ENCODE results near the gene PGAM2. TPM values are rescaled to one million over a fixed set of nuclear protein-coding genes. Genes with fewer than 3 reads are reported as not detected.

PGAM2 gene
- total and polyA plus RNA-seq, 2 of the 4 experiments (the other 2 are of a cell fraction), result not detected

DNA sequence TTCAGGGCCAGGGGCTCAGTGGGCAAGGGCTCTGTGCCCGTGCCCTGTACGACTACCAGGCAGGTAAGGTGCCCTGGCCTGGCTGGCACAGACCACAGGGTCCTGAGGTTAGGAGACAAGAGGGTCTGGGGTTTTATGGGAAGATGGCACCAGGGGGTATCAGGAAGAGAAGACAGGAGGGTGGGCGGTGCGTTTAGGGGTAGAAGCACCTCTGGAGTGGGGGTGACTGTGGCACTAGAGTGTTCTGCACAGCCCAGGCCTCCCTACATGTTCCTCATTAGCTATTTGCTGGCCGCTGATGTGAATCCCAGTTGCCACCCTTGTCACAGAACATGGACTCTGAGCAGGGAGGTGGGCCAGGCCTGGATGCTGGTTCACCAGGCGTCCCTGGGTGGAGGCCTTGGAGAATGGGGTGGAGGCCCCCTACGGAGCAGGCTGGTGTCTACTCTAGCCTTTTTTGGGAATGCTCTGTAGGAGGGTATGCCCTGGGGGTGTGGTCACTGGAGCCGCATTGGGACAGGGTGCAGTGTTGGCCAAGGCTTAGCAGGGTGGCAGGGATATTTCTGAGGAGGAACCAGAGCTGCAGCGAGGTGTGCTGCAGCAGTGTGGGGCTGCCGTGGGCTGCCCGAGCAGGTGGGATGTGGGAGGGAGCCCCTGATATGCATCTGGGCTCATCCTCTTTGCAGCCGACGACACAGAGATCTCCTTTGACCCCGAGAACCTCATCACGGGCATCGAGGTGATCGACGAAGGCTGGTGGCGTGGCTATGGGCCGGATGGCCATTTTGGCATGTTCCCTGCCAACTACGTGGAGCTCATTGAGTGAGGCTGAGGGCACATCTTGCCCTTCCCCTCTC is 5.0 kb downstream of the PGAM2 start:
- DNase-seq (no peak), ATAC-seq (ENCODE audit: low read depth) (no peak)
- Histone ChIP-seq H3K79me1 (ENCODE audit: low read depth in 1 of 2, low read length in 2 of 2) (peaks cover 9 to 13% of the 10 kb centered on the region in 2 experiments), H2AK5ac (ENCODE audit: low read depth, low read length) (no peak overlapping the region), H3K56ac (ENCODE audit: extremely low read depth, insufficient read depth, low read length) (no peak overlapping the region), H3K9ac (ENCODE audit: low read depth, low read length) (no peak overlapping the region), H3K4ac (ENCODE audit: low read depth, low read length) (no peak overlapping the region), H3K9me1 (ENCODE audit: insufficient read depth, low read length) (no peaks in the 10 kb centered on the region; the same call in 1 of the 2 replicates), H4K8ac (ENCODE audit: low read depth in 2 of 2, low read length in 2 of 2) (no peak overlapping the region), H2BK20ac (ENCODE audit: low read depth, low read length) (no peak overlapping the region), H4K91ac (ENCODE audit: insufficient read depth, low read depth, low read length) (no peak overlapping the region), H3K4me3 (ENCODE audit: insufficient read depth, low read depth, low read length) (no peak overlapping the region), H2BK15ac (ENCODE audit: low read depth, low read length) (no peak overlapping the region), H3K14ac (replicated peaks; ENCODE audit: low read depth, low read length) (no peak overlapping the region), H2AK9ac (replicated peaks; ENCODE audit: low read depth, low read length, poor library complexity) (no peak overlapping the region), H3K27me3 (ENCODE audit: control insufficient read depth, insufficient read depth, low read length) (no peaks in the 10 kb centered on the region), H2BK120ac (ENCODE audit: low read depth, low read length) (no peak overlapping the region), H4K20me1 (ENCODE audit: insufficient read depth, low read length) (peaks cover 43% of the 10 kb centered on the region), H2AFZ (replicated peaks; ENCODE audit: low read length, poor library complexity) (no peak overlapping the region), H3K4me2 (ENCODE audit: low read depth, low read length) (no peak overlapping the region), H3K27ac (ENCODE audit: insufficient read depth, low read length) (no peak overlapping the region), H3K36me3 (ENCODE audit: control insufficient read depth, insufficient read depth, low read length) (peaks cover 59% of the 10 kb centered on the region), H3K18ac (ENCODE audit: low read depth, low read length) (no peak overlapping the region), H3K23ac (ENCODE audit: low read depth, low read length) (no peak overlapping the region), H2BK5ac (ENCODE audit: low read depth, low read length, poor library complexity, severe bottlenecking) (no peak overlapping the region), H3K4me1 (ENCODE audit: control insufficient read depth, insufficient read depth, low read length) (peaks cover 2% of the 10 kb centered on the region; the same call in 1 of the 2 replicates), H4K5ac (ENCODE audit: low read depth, low read length) (no peak overlapping the region), H3K9me3 (ENCODE audit: control insufficient read depth, insufficient read depth, low read length) (no peaks in the 10 kb centered on the region)
- WGBS, 2 experiments (ENCODE audit: extremely low coverage in 2 of 2, insufficient read length in 1 of 2), result 92% methylated on average over 5 of the region's 21 CpGs; no CpG with 5 or more reads in 1 of the 2 experiments
- in situ Hi-C loops (cut with MboI; ENCODE audit: low sequenced_read_pairs), result no loop called here
- ChIA-PET POLR2A (ENCODE audit: unreplicated experiment) (no interaction called here), CTCF (no interaction called here)
- no TSS peak for BruUV-seq (replicated peaks)
- TF ChIP-seq RAD21 (IDR thresholded peaks at IDR 0.05; ENCODE audit: low read length) (no peak), CEBPB (IDR thresholded peaks at IDR 0.05; ENCODE audit: low read depth, low read length) (no peak), RCOR1 (IDR thresholded peaks at IDR 0.05; ENCODE audit: insufficient replicate concordance, low read length) (no peak), FOS (IDR thresholded peaks at IDR 0.05; ENCODE audit: low read depth, low read length) (no peak), MAZ (IDR thresholded peaks at IDR 0.05; ENCODE audit: borderline replicate concordance, low read depth, low read length) (no peak), NFE2L2 (IDR thresholded peaks at IDR 0.05; ENCODE audit: low read depth, low read length) (no peak)
- intact Hi-C loops (cut with micrococcal nuclease), result no loop called here
- dilution Hi-C loops (cut with HindIII; ENCODE audit: low sequenced_read_pairs, unreplicated experiment), result no loop called here
